Measurements from ENCODE around the gene CEP164.

CEP164 gene

DNA sequence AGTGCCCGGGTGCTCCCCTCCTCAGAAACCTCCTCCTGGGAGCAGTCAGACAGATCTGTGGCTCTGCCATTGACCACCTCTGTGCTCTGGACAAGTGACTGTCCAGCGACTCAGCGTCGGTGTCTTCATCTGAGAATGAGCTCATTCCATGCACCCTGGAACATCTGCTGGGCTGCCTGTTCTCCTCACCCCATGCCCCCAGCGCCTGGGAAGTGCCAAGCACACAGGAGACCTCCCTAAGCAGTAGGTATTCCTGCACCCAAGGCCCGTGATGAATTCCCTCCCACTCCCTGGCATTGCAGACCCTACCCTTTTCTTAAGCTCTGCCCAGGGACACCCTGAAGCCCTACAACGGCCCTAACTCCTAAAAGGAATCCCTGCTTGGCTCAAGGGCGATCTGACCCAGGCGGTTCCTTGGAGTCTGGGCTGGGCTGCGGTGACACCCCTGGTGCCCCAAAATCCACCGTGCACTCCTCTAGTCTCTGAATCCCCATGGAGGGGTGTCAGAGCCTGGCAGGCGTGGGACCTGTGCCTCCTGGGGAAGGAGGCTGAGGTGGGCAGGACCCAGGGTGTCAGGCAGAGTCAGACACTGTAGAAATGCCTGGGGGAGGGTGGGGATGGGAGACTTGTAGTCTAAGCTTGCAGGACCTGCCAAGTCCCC is 92.0 kb downstream of the CEP164 start:
- ChIA-PET POLR2A (ENCODE audit: low non-redundant PET) (no interaction called here), CTCF (interaction anchor here (0.6 kb wide), 2 partner anchors 196 to 250 kb away, joined by 3 to 4 read pairs; no protein-coding TSS in a partner anchor)
- DNase-seq (ENCODE audit: low spot score) = no peak
- H3K27ac ChIP-seq = no peak overlapping the region
- no peak for TF ChIP-seq CTCF (conservative IDR thresholded peaks at IDR 0.05; ENCODE audit: low read depth)

DNA sequence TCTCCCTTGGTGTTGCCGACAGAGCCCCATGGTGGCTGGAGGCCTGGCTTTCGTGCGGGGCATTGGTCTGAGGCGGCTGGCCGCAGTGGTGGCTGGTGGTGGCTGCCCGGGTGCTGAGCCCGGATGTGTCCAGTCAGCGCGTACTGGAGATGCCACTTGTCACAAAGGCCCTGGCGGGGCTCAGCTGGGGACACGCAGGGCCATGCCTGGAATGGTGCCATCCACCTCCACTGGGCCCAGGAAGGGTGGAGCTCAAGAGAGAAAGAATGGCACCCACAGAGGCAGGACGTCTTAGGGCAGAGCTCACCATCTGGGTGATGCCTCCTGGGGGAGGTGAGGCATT is 92.5 kb downstream of the CEP164 start:
- no peak for TF ChIP-seq CTCF (conservative IDR thresholded peaks at IDR 0.05; ENCODE audit: low read depth)
- CTCF ChIA-PET = interaction anchor here (0.5 to 0.6 kb wide), 2 partner anchors 196 to 606 kb away, joined by 3 read pairs; no protein-coding TSS in a partner anchor
- H3K27ac ChIP-seq = no peak overlapping the region
- POLR2A ChIA-PET (ENCODE audit: low non-redundant PET) = no interaction called here
- DNase-seq (ENCODE audit: low spot score) = no peak

- CTCF ChIA-PET = interaction anchor here (0.5 kb wide), 1 partner anchor 606 kb away, joined by 3 read pairs; no protein-coding TSS in a partner anchor
- no peak for DNase-seq (ENCODE audit: low spot score)
- TF ChIP-seq CTCF (conservative IDR thresholded peaks at IDR 0.05; ENCODE audit: low read depth) = no peak
- H3K27ac ChIP-seq = no peak overlapping the region
- POLR2A ChIA-PET (ENCODE audit: low non-redundant PET) = no interaction called here
These were observed 92.9 kb downstream of the CEP164 start for GRCh38 chr11:117420598-117420997.

GRCh38 chr11:117421041-117421440 is 93.4 kb downstream of the CEP164 start:
- ChIA-PET POLR2A (ENCODE audit: low non-redundant PET) (no interaction called here), CTCF (no interaction called here)
- DNase-seq (ENCODE audit: low spot score) = no peak
- no peak overlapping the region for H3K27ac ChIP-seq
- no peak for TF ChIP-seq CTCF (conservative IDR thresholded peaks at IDR 0.05; ENCODE audit: low read depth)

DNA sequence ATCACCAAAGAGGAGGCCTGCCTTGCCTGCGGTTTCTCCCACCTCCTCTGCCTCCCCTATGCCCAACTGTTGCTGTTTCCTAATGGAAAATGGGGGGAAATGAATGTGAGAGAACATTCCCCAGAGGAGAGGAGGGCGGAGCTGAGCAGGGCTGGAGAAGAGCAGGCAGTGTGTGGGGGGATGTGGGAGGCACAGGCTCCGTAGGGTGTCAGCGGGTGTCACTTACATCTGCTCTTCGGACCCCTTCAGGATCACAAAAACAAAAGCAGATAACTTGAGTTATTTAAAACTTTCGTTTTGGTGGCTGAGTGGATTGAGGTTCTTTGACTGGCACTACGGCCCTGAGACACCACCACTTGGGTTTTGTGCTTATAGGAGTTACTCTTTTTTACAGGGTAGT is 93.8 kb downstream of the CEP164 start:
- TF ChIP-seq CTCF (conservative IDR thresholded peaks at IDR 0.05; ENCODE audit: low read depth) = no peak
- ChIA-PET CTCF (no interaction called here), POLR2A (ENCODE audit: low non-redundant PET) (no interaction called here)
- DNase-seq (ENCODE audit: low spot score) = no peak
- no peak overlapping the region for H3K27ac ChIP-seq

DNA sequence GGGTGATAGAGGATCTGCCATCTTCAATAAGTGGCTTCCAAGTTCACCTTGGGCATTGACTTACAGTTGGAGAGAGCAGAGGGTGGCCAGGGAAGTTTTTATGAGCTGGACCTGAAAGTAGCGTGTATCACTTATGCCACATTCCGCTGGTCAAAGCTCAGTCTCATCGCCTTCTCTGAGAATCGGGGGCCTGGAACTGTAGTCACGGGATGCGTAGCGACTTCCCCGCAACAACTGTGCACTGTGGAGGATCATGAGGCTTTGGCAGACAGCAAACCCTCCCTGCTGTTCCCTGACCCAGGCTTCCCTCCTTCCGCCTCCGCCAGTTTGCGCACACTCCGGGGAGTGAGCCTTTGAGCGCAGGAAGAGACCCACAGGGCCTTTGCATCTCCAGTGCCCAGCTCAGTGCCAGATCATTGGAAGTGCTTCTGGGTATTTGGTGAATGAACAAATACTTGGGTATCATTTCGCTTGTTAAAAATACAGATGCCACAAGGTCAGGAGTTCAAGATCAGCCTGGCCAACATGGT is 95.5 kb downstream of the CEP164 start:
- TF ChIP-seq CTCF (conservative IDR thresholded peaks at IDR 0.05; ENCODE audit: low read depth) = no peak
- H3K27ac ChIP-seq = no peak overlapping the region
- ChIA-PET POLR2A (ENCODE audit: low non-redundant PET) (no interaction called here), CTCF (interaction anchor here (0.5 to 0.6 kb wide), 2 partner anchors 268 to 560 kb away, joined by 3 read pairs; no protein-coding TSS in a partner anchor)
- DNase-seq (ENCODE audit: low spot score) = no peak
